Thyroid gland (tissue), 4 donors: ENCODE data around the gene KCNJ18.
"Not testable (repeated sequence)": the region's sequence is repeated elsewhere in the genome, so short reads cannot be mapped to it uniquely, and the experiment has no call there.

ENCODE experiments used
- CTCF ChIP-seq, 6 experiments: fragments of 200-600 bp in 3 of 6; fragments of 450-650 bp in 3 of 6; sonication (generic) in 3 of 6; IDR thresholded peaks; one replicate each; pipeline ENCODE4 v1.5.1; 2016 to 2019; ENCODE audit warnings: antibody characterized with exemption in 6 of 6, mild to moderate bottlenecking in 2 of 6, inconsistent platforms in 1 of 6, moderate library complexity in 1 of 6
- POLR2A ChIP-seq, 2 donors: fragments of 450-650 bp; IDR thresholded peaks; one replicate each; pipeline ENCODE4 v1.6.1; 2017; ENCODE audit warnings: antibody characterized with exemption in 2 of 2, mild to moderate bottlenecking in 2 of 2, moderate library complexity in 1 of 2

- TF ChIP-seq CTCF, POLR2A (IDR thresholded peaks at IDR 0.05): not testable (repeated sequence)
Observed at GRCh38 chr17:21665171-21665570, 27.2 kb upstream of the KCNJ18 start.
